ENCODE measurements around the gene FAM3C.

- TF ChIP-seq POLR2A (IDR thresholded peaks at IDR 0.05) (no peak), CTCF (IDR thresholded peaks at IDR 0.05) (no peak)
Observed at GRCh38 chr7:121385056-121385799, 10.9 kb downstream of the FAM3C start.
